ENCODE measurements around the gene HHAT.

Gene HHAT

DNA sequence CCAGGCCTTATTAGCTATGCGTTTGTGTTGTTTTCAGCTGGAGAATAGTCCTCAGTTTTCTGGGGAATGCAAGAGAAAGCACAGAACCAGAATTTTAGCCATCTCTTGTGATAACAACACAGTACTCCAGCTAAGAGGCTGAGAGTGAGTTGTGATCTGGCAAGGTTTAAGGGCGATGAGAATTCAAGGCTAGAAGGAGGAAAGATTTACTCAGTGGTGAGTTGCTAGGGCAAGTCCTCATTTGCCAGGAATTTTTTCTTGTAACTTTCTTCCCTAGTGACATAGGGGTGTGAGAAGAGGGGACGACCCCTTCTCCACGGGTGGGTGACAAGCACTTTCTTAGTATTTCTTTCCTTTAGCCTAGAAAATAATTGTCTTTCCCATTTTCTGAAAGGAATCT lies 53.2 kb downstream of the HHAT start:
- Histone ChIP-seq H3K23ac (ENCODE audit: low read depth, low read length, poor library complexity) (no peak overlapping the region), H3K4me2 (ENCODE audit: insufficient read depth, low read length, poor library complexity, severe bottlenecking) (no peak overlapping the region), H2BK120ac (ENCODE audit: low read depth, low read length) (no peak overlapping the region), H2AK5ac (ENCODE audit: low read depth, low read length) (no peak overlapping the region), H3K9me3 (replicated peaks in 1 of 2; ENCODE audit: control insufficient read depth in 2 of 2, insufficient read depth in 1 of 2, low read depth in 1 of 2, low read length in 2 of 2) (no peaks in the 10 kb centered on the region), H2BK5ac (ENCODE audit: low read length) (no peak overlapping the region), H4K8ac (ENCODE audit: low read depth, low read length) (no peak overlapping the region), H2AFZ (ENCODE audit: low read length) (no peak overlapping the region), H3K18ac (ENCODE audit: low read length) (no peak overlapping the region), H3K14ac (ENCODE audit: low read length) (no peak overlapping the region), H4K91ac (ENCODE audit: low read depth, low read length, poor library complexity) (no peak overlapping the region), H3K4me1 (ENCODE audit: control insufficient read depth in 2 of 2, insufficient read depth in 1 of 2, low read depth in 1 of 2, low read length in 2 of 2) (peaks cover 7% of the 10 kb centered on the region in 2 donors), H3K4ac (ENCODE audit: low read length) (no peak overlapping the region), H3K27ac (replicated peaks; ENCODE audit: low read length) (no peak overlapping the region), H2BK12ac (ENCODE audit: low read length) (no peak overlapping the region), H2BK15ac (ENCODE audit: low read length) (no peak overlapping the region), H3K9ac (ENCODE audit: low read depth, low read length, poor library complexity) (no peak overlapping the region), H3K27me3 (ENCODE audit: control insufficient read depth in 3 of 3, insufficient read depth in 3 of 3, low read depth in 1 of 3, low read length in 3 of 3) (no peaks in the 10 kb centered on the region), H3K36me3 (replicated peaks in 1 of 2; ENCODE audit: control insufficient read depth in 2 of 2, insufficient read depth in 2 of 2, low read length in 2 of 2) (no peaks in the 10 kb centered on the region), H3K4me3 (ENCODE audit: low read length in 2 of 2) (no peak overlapping the region), H3K79me1 (ENCODE audit: low read depth, low read length) (no peaks in the 10 kb centered on the region)
- no peak for DNase-seq (ENCODE audit: low spot score)
- no CpG with 5 or more reads among the region's 4 CpGs for WGBS, 2 donors (ENCODE audit: extremely low coverage in 2 of 2, insufficient read length in 2 of 2, insufficient replicate concordance in 1 of 2)

DNA sequence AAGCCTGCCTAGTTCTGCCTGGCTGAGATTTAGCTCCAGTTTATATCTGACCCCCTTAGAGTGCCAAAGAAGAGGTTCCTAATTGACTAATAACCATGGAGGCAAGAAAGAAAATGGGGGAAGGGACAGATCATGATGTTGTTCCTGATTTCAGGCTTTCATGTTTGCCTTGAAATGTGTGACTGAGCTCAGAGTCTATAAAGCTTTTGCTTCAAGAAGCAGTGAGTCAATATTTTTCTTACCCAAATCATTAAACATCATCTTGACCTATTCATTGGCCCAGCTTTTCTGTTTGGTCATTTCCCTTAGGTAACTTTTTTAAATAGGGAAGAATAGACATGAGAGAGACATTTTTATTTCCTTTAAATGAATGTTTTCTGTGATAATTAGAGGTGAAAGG lies 55.9 kb downstream of the HHAT start:
- H3K27ac ChIP-seq (replicated peaks; ENCODE audit: low read length), result no peak overlapping the region
- H3K4me1 ChIP-seq (ENCODE audit: control insufficient read depth in 2 of 2, insufficient read depth in 1 of 2, low read depth in 1 of 2, low read length in 2 of 2), result peaks cover 0 to 3% of the 10 kb centered on the region in 2 donors
- H2BK120ac ChIP-seq (ENCODE audit: low read depth, low read length), result no peak overlapping the region
- H2BK12ac ChIP-seq (ENCODE audit: low read length), result no peak overlapping the region
- no peaks in the 10 kb centered on the region for H3K79me1 ChIP-seq (ENCODE audit: low read depth, low read length)
- no peak overlapping the region for H3K4me2 ChIP-seq (ENCODE audit: insufficient read depth, low read length, poor library complexity, severe bottlenecking)
- no peak overlapping the region for H3K4me3 ChIP-seq (ENCODE audit: low read length in 2 of 2)
- H2BK5ac ChIP-seq (ENCODE audit: low read length), result no peak overlapping the region
- no peak overlapping the region for H2AFZ ChIP-seq (ENCODE audit: low read length)
- no peak overlapping the region for H2AK5ac ChIP-seq (ENCODE audit: low read depth, low read length)
- H2BK15ac ChIP-seq (ENCODE audit: low read length), result no peak overlapping the region
- no peak overlapping the region for H4K8ac ChIP-seq (ENCODE audit: low read depth, low read length)
- H4K91ac ChIP-seq (ENCODE audit: low read depth, low read length, poor library complexity), result no peak overlapping the region
- H3K18ac ChIP-seq (ENCODE audit: low read length), result no peak overlapping the region
- no peaks in the 10 kb centered on the region for H3K36me3 ChIP-seq (replicated peaks in 1 of 2; ENCODE audit: control insufficient read depth in 2 of 2, insufficient read depth in 2 of 2, low read length in 2 of 2)
- no peak overlapping the region for H3K9ac ChIP-seq (ENCODE audit: low read depth, low read length, poor library complexity)
- H3K14ac ChIP-seq (ENCODE audit: low read length), result no peak overlapping the region
- no peak overlapping the region for H3K4ac ChIP-seq (ENCODE audit: low read length)
- H3K9me3 ChIP-seq (replicated peaks in 1 of 2; ENCODE audit: control insufficient read depth in 2 of 2, insufficient read depth in 1 of 2, low read depth in 1 of 2, low read length in 2 of 2), result no peaks in the 10 kb centered on the region
- H3K27me3 ChIP-seq (ENCODE audit: control insufficient read depth in 3 of 3, insufficient read depth in 3 of 3, low read depth in 1 of 3, low read length in 3 of 3), result no peaks in the 10 kb centered on the region
- DNase-seq (ENCODE audit: low spot score), result no peak
- H3K23ac ChIP-seq (ENCODE audit: low read depth, low read length, poor library complexity), result no peak overlapping the region

DNA sequence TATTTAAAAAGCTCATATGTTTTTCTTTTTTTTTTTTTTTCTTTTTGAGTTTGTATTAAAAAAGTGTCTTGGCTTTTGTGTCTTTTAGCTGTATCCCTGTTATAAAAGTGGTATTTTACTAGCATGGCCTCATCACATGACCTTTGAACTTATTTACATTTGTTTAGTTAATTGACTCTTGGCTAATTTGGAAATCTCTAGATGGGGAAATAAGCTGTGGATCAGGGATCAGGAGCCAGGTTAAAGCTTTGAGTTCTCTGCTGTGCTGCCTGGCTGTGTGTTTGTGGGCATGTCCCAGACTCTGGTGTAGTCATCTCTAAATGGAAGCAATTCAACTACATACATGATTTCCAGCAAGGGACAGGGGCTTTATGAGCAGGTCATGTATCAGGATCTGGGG lies 56.5 kb downstream of the HHAT start:
- Histone ChIP-seq H3K27me3 (ENCODE audit: control insufficient read depth in 3 of 3, insufficient read depth in 3 of 3, low read depth in 1 of 3, low read length in 3 of 3) (no peaks in the 10 kb centered on the region), H3K4ac (ENCODE audit: low read length) (no peak overlapping the region), H3K79me1 (ENCODE audit: low read depth, low read length) (no peaks in the 10 kb centered on the region), H3K27ac (replicated peaks; ENCODE audit: low read length) (no peak overlapping the region), H3K36me3 (replicated peaks in 1 of 2; ENCODE audit: control insufficient read depth in 2 of 2, insufficient read depth in 2 of 2, low read length in 2 of 2) (no peaks in the 10 kb centered on the region), H3K18ac (ENCODE audit: low read length) (no peak overlapping the region), H2BK12ac (ENCODE audit: low read length) (no peak overlapping the region), H3K9me3 (replicated peaks in 1 of 2; ENCODE audit: control insufficient read depth in 2 of 2, insufficient read depth in 1 of 2, low read depth in 1 of 2, low read length in 2 of 2) (no peaks in the 10 kb centered on the region), H4K8ac (ENCODE audit: low read depth, low read length) (no peak overlapping the region), H2BK5ac (ENCODE audit: low read length) (no peak overlapping the region), H3K9ac (ENCODE audit: low read depth, low read length, poor library complexity) (no peak overlapping the region), H2AFZ (ENCODE audit: low read length) (no peak overlapping the region), H2AK5ac (ENCODE audit: low read depth, low read length) (no peak overlapping the region), H2BK120ac (ENCODE audit: low read depth, low read length) (no peak overlapping the region), H3K4me1 (ENCODE audit: control insufficient read depth in 2 of 2, insufficient read depth in 1 of 2, low read depth in 1 of 2, low read length in 2 of 2) (peaks cover 0 to 3% of the 10 kb centered on the region in 2 donors), H2BK15ac (ENCODE audit: low read length) (no peak overlapping the region), H3K14ac (ENCODE audit: low read length) (no peak overlapping the region), H3K4me3 (ENCODE audit: low read length in 2 of 2) (no peak overlapping the region), H4K91ac (ENCODE audit: low read depth, low read length, poor library complexity) (no peak overlapping the region), H3K4me2 (ENCODE audit: insufficient read depth, low read length, poor library complexity, severe bottlenecking) (no peak overlapping the region), H3K23ac (ENCODE audit: low read depth, low read length, poor library complexity) (no peak overlapping the region)
- DNase-seq (ENCODE audit: low spot score), result no peak

DNA sequence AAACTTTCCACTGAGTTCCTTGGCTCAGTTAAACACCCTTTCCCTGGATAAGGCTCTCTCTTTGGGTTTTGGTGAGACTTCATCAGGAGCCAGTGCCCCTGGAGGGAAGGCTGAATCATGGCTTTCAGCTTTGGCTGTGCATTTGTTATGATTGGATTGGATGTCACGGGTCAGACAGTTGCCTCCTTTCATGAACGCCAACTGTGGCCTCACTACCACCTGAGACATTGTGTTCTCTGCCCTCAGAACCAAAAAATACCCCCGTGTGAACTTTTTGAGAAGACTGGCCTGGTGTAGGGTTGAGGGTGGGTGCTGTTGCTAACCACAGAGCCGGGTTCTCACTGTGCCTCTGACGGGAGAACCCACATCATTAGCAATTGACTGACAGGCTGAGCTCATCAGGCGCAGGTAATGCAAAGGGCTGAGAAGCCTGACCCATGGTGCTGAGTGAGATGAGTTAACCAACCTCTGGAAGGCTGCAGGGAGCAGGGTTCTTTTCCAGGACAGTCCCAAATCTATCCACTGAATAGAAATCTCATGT lies 65.6 kb downstream of the HHAT start:
- no peaks in the 10 kb centered on the region for H3K27me3 ChIP-seq (ENCODE audit: control insufficient read depth in 3 of 3, insufficient read depth in 3 of 3, low read depth in 1 of 3, low read length in 3 of 3)
- no peaks in the 10 kb centered on the region for H3K36me3 ChIP-seq (replicated peaks in 1 of 2; ENCODE audit: control insufficient read depth in 2 of 2, insufficient read depth in 2 of 2, low read length in 2 of 2)
- no peak overlapping the region for H2BK120ac ChIP-seq (ENCODE audit: low read depth, low read length)
- no peaks in the 10 kb centered on the region for H3K79me1 ChIP-seq (ENCODE audit: low read depth, low read length)
- no peak overlapping the region for H3K9ac ChIP-seq (ENCODE audit: low read depth, low read length, poor library complexity)
- no peak overlapping the region for H2AK5ac ChIP-seq (ENCODE audit: low read depth, low read length)
- no peak overlapping the region for H2BK5ac ChIP-seq (ENCODE audit: low read length)
- H3K4ac ChIP-seq (ENCODE audit: low read length), result no peak overlapping the region
- H3K14ac ChIP-seq (ENCODE audit: low read length), result no peak overlapping the region
- no peak overlapping the region for H3K4me2 ChIP-seq (ENCODE audit: insufficient read depth, low read length, poor library complexity, severe bottlenecking)
- peaks cover 3 to 8% of the 10 kb centered on the region in 2 donors for H3K9me3 ChIP-seq (replicated peaks in 1 of 2; ENCODE audit: control insufficient read depth in 2 of 2, insufficient read depth in 1 of 2, low read depth in 1 of 2, low read length in 2 of 2)
- H3K4me3 ChIP-seq (ENCODE audit: low read length in 2 of 2), result no peak overlapping the region
- H2BK12ac ChIP-seq (ENCODE audit: low read length), result no peak overlapping the region
- no peak overlapping the region for H4K8ac ChIP-seq (ENCODE audit: low read depth, low read length)
- DNase-seq (ENCODE audit: low spot score), result no peak
- no peak overlapping the region for H2BK15ac ChIP-seq (ENCODE audit: low read length)
- WGBS, 2 donors (ENCODE audit: extremely low coverage in 2 of 2, insufficient read length in 2 of 2, insufficient replicate concordance in 1 of 2), result no CpG with 5 or more reads among the region's 6 CpGs
- H2AFZ ChIP-seq (ENCODE audit: low read length), result no peak overlapping the region
- H3K23ac ChIP-seq (ENCODE audit: low read depth, low read length, poor library complexity), result no peak overlapping the region
- no peak overlapping the region for H3K27ac ChIP-seq (replicated peaks; ENCODE audit: low read length)
- H3K18ac ChIP-seq (ENCODE audit: low read length), result no peak overlapping the region
- peaks cover 0 to 3% of the 10 kb centered on the region in 2 donors for H3K4me1 ChIP-seq (ENCODE audit: control insufficient read depth in 2 of 2, insufficient read depth in 1 of 2, low read depth in 1 of 2, low read length in 2 of 2)
- no peak overlapping the region for H4K91ac ChIP-seq (ENCODE audit: low read depth, low read length, poor library complexity)
